ENCODE measurements around the gene BLOC1S3. TPM values are rescaled to one million over a fixed set of nuclear protein-coding genes. Genes with fewer than 3 reads are reported as not detected.

BLOC1S3 gene
- total RNA-seq, 1 donor from 2014 or later, result 12.5 TPM

- Histone ChIP-seq H3K4me3 (no peak overlapping the region), H3K27me3 (no peaks in the 10 kb centered on the region), H3K9me3 (no peaks in the 10 kb centered on the region), H3K27ac (no peak overlapping the region), H3K4me1 (peaks cover 62% of the 10 kb centered on the region), H3K36me3 (no peaks in the 10 kb centered on the region)
- intact Hi-C loops (cut with DNase I), result no loop called here
- TF ChIP-seq CTCF (IDR thresholded peaks at IDR 0.05) (no peak), POLR2A (IDR thresholded peaks at IDR 0.05) (no peak), POLR2AphosphoS5 (IDR thresholded peaks at IDR 0.05; ENCODE audit: insufficient read depth in 1 of 2, low read depth in 1 of 2) (no peak)
- no peak for DNase-seq (ENCODE audit: extremely low spot score in 2 of 2)
Observed at GRCh38 chr19:45163751-45164460, 14.7 kb upstream of the BLOC1S3 start.

GRCh38 chr19:45164577-45165335 is 13.8 kb upstream of the BLOC1S3 start:
- Histone ChIP-seq H3K9me3 (no peaks in the 10 kb centered on the region), H3K4me1 (peaks cover 58% of the 10 kb centered on the region), H3K27ac (no peak overlapping the region), H3K36me3 (no peaks in the 10 kb centered on the region), H3K27me3 (no peaks in the 10 kb centered on the region), H3K4me3 (no peak overlapping the region)
- intact Hi-C loops (cut with DNase I), result no loop called here
- TF ChIP-seq POLR2A (IDR thresholded peaks at IDR 0.05), result no peak
- no peak for TF ChIP-seq POLR2AphosphoS5 (IDR thresholded peaks at IDR 0.05; ENCODE audit: insufficient read depth in 1 of 2, low read depth in 1 of 2)
- TF ChIP-seq CTCF (IDR thresholded peaks at IDR 0.05), result no peak
- no peak for DNase-seq (ENCODE audit: extremely low spot score in 2 of 2)

GRCh38 chr19:45166723-45167252 is 11.8 kb upstream of the BLOC1S3 start:
- intact Hi-C loops (cut with DNase I), result no loop called here
- H3K4me1 ChIP-seq, result peaks cover 51% of the 10 kb centered on the region
- H3K27me3 ChIP-seq, result no peaks in the 10 kb centered on the region
- H3K27ac ChIP-seq, result no peak overlapping the region
- H3K4me3 ChIP-seq, result no peak overlapping the region
- H3K36me3 ChIP-seq, result no peaks in the 10 kb centered on the region
- TF ChIP-seq CTCF (IDR thresholded peaks at IDR 0.05) (no peak), POLR2A (IDR thresholded peaks at IDR 0.05) (no peak), POLR2AphosphoS5 (IDR thresholded peaks at IDR 0.05; ENCODE audit: insufficient read depth in 1 of 2, low read depth in 1 of 2) (no peak)
- H3K9me3 ChIP-seq, result no peaks in the 10 kb centered on the region
- no peak for DNase-seq (ENCODE audit: extremely low spot score in 2 of 2)

GRCh38 chr19:45168767-45169351 is 9.7 kb upstream of the BLOC1S3 start:
- intact Hi-C loops (cut with DNase I), result no loop called here
- peaks cover 40% of the 10 kb centered on the region for H3K4me1 ChIP-seq
- H3K27ac ChIP-seq, result no peak overlapping the region
- no peak overlapping the region for H3K4me3 ChIP-seq
- TF ChIP-seq POLR2A (IDR thresholded peaks at IDR 0.05) (no peak), CTCF (IDR thresholded peaks at IDR 0.05) (no peak), POLR2AphosphoS5 (IDR thresholded peaks at IDR 0.05; ENCODE audit: insufficient read depth in 1 of 2, low read depth in 1 of 2) (no peak)
- H3K36me3 ChIP-seq, result no peaks in the 10 kb centered on the region
- DNase-seq (ENCODE audit: extremely low spot score in 2 of 2), result no peak
- no peaks in the 10 kb centered on the region for H3K27me3 ChIP-seq
- H3K9me3 ChIP-seq, result no peaks in the 10 kb centered on the region
